ENCODE results near the gene DNASE2. TPM values are rescaled to one million over a fixed set of nuclear protein-coding genes. Genes with fewer than 3 reads are reported as not detected.

The DNASE2 gene
- total RNA-seq, 1 experiment from 2014 or later: 13.7 TPM

GRCh38 chr19:12834566-12834943, 46.7 kb downstream of the DNASE2 start, which contains the start of gene RTBDN:
Gene RTBDN, minus strand, starts transcription at chr19:12834579. Its CDS starts 4,600 bp downstream, at chr19:12829979.
- DNase-seq (ENCODE audit: low read depth): peak; percentile 66

- peak; percentile 63 for DNase-seq (ENCODE audit: low read depth)
Measured at GRCh38 chr19:12833738-12834565, 47.3 kb downstream of the DNASE2 start.

- DNase-seq (ENCODE audit: low read depth): no peak
Measured at GRCh38 chr19:12833418-12833737, 47.9 kb downstream of the DNASE2 start.

- DNase-seq (ENCODE audit: low read depth): peak; percentile 75
Measured at GRCh38 chr19:12828494-12828893, 52.8 kb downstream of the DNASE2 start.

- DNase-seq (ENCODE audit: low read depth): peak; percentile 61
Measured at GRCh38 chr19:12825254-12826131, 55.8 kb downstream of the DNASE2 start.

Other genes with a start within 250 kb of the DNASE2 start
- gene MAN2B1, start 214.7 kb downstream of the DNASE2 start, total RNA-seq (2014; rRNA removed; shearing (Covaris generic)): 18.0 and 20.7 TPM in 2 replicates
- 9.0 and 10.6 TPM in 2 replicates for gene WDR83, start 214.6 kb downstream of the DNASE2 start, total RNA-seq (2014; rRNA removed; shearing (Covaris generic))
- 105 and 132 TPM in 2 replicates for gene DHPS, start 199.6 kb downstream of the DNASE2 start, total RNA-seq (2014; rRNA removed; shearing (Covaris generic))
- not detected in 2 replicates for gene GNG14, start 193.5 kb downstream of the DNASE2 start, total RNA-seq (2014; rRNA removed; shearing (Covaris generic))
- 14.2 and 14.6 TPM in 2 replicates for gene FBXW9, start 184.8 kb downstream of the DNASE2 start, total RNA-seq (2014; rRNA removed; shearing (Covaris generic))
- gene TNPO2, start 157.5 kb downstream of the DNASE2 start, total RNA-seq (2014; rRNA removed; shearing (Covaris generic)): 18.2 and 24.0 TPM in 2 replicates
- gene TRIR, start 146.8 kb downstream of the DNASE2 start, total RNA-seq (2014; rRNA removed; shearing (Covaris generic)): 274 and 313 TPM in 2 replicates
- 78.9 and 111 TPM in 2 replicates for gene GET3, start 144.0 kb downstream of the DNASE2 start, total RNA-seq (2014; rRNA removed; shearing (Covaris generic))
- not detected in 2 replicates for gene BEST2, start 129.7 kb downstream of the DNASE2 start, total RNA-seq (2014; rRNA removed; shearing (Covaris generic))
- gene HOOK2, start 105.9 kb downstream of the DNASE2 start, total RNA-seq (2014; rRNA removed; shearing (Covaris generic)): 5.1 and 11.0 TPM in 2 replicates
- gene JUNB, start 90.0 kb downstream of the DNASE2 start, total RNA-seq (2014; rRNA removed; shearing (Covaris generic)): 61.6 and 66.6 TPM in 2 replicates
- gene PRDX2, start 79.6 kb downstream of the DNASE2 start, total RNA-seq (2014; rRNA removed; shearing (Covaris generic)): 81.7 and 99.3 TPM in 2 replicates
- not detected in 2 replicates for gene THSD8, start 79.4 kb downstream of the DNASE2 start, total RNA-seq (2014; rRNA removed; shearing (Covaris generic))
- 75.8 and 76.9 TPM in 2 replicates for gene RNASEH2A, start 74.9 kb downstream of the DNASE2 start, total RNA-seq (2014; rRNA removed; shearing (Covaris generic))
- not detected in 2 replicates for gene RTBDN, start 46.9 kb downstream of the DNASE2 start, total RNA-seq (2014; rRNA removed; shearing (Covaris generic))
- gene MAST1, start 42.9 kb downstream of the DNASE2 start, total RNA-seq (2014; rRNA removed; shearing (Covaris generic)): 0.11 and 0.57 TPM in 2 replicates
- gene KLF1, start 5.8 kb upstream of the DNASE2 start, total RNA-seq (2014; rRNA removed; shearing (Covaris generic)): not detected in 2 replicates
- gene GCDH, start 9.7 kb upstream of the DNASE2 start, total RNA-seq (2014; rRNA removed; shearing (Covaris generic)): 47.0 and 91.3 TPM in 2 replicates
- gene SYCE2, start 37.8 kb upstream of the DNASE2 start, total RNA-seq (2014; rRNA removed; shearing (Covaris generic)): 0.63 TPM in 1 of 2 replicates, not detected in the other
- 105 and 122 TPM in 2 replicates for gene FARSA, start 52.3 kb upstream of the DNASE2 start, total RNA-seq (2014; rRNA removed; shearing (Covaris generic))
- gene CALR, start 57.2 kb upstream of the DNASE2 start, total RNA-seq (2014; rRNA removed; shearing (Covaris generic)): 961 and 1,048 TPM in 2 replicates
- gene RAD23A, start 64.4 kb upstream of the DNASE2 start, total RNA-seq (2014; rRNA removed; shearing (Covaris generic)): 125 and 151 TPM in 2 replicates
- gene GADD45GIP1, start 75.8 kb upstream of the DNASE2 start, total RNA-seq (2014; rRNA removed; shearing (Covaris generic)): 75.8 and 80.8 TPM in 2 replicates
- not detected in 2 replicates for gene DAND5, start 88.1 kb upstream of the DNASE2 start, total RNA-seq (2014; rRNA removed; shearing (Covaris generic))
- 8.3 and 9.9 TPM in 2 replicates for gene NFIX, start 114.0 kb upstream of the DNASE2 start, total RNA-seq (2014; rRNA removed; shearing (Covaris generic))
- 0.24 and 0.34 TPM in 2 replicates for gene LYL1, start 221.4 kb upstream of the DNASE2 start, total RNA-seq (2014; rRNA removed; shearing (Covaris generic))
- gene TRMT1, start 235.3 kb upstream of the DNASE2 start, total RNA-seq (2014; rRNA removed; shearing (Covaris generic)): 61.6 and 67.5 TPM in 2 replicates
- gene NACC1, start 236.8 kb upstream of the DNASE2 start, total RNA-seq (2014; rRNA removed; shearing (Covaris generic)): 50.6 and 51.2 TPM in 2 replicates

All from Daoy (cell line).